Measurements from ENCODE around the gene U2SURP. TPM values are rescaled to one million over a fixed set of nuclear protein-coding genes. Genes with fewer than 3 reads are reported as not detected.

Gene U2SURP
- total RNA-seq, 2 experiments from 2014 or later = 164 to 179 TPM

DNA sequence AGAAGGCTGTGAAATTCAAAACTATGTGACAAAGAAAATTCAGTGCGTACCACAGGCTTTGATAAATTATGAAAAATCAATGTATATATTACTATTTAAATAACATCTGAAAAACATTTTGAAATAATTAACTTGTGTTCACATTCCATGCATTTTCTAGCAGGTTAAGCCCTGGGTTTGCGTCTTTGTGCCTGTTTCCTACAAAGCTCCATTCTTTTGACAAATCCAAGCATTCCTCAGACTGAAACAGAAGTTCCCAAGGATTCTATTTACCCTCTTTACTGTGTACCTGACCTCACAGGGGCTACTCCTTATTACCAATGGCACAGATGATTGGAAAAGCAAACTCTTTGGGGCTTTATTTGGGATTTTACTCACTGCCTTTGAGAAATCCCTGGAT lies 39.8 kb upstream of the U2SURP start:
- CTCF ChIA-PET = no interaction called here
- ATAC-seq (ENCODE audit: poor library complexity) = no peak

DNA sequence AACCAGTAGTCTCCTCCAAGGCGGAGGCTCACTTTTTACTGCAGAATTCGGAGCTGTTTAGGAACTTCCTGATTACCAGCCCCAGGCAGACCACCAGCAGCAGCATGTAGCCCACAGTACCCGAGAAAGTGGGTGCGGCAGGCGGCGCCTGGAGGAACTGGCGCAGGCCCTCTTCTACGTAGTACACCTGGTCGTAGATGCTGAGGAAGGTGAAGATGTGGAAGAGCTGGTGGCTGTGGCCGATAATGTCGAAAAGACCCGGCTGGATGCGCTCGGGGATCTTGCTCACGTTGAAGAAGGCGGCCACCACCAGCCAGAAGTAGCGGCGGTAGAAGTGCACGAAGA lies 39.2 kb upstream of the U2SURP start:
- H3K27me3 ChIP-seq (ENCODE audit: control insufficient read depth in 1 of 2, insufficient read depth in 2 of 2, low read length in 2 of 2) = peaks cover 31 to 59% of the 10 kb centered on the region in 2 experiments
- no peaks in the 10 kb centered on the region for H3K36me3 Mint-ChIP-seq (ENCODE audit: low read depth)
- no peaks in the 10 kb centered on the region for H3K9me3 Mint-ChIP-seq
- TF ChIP-seq, protein P1, sequence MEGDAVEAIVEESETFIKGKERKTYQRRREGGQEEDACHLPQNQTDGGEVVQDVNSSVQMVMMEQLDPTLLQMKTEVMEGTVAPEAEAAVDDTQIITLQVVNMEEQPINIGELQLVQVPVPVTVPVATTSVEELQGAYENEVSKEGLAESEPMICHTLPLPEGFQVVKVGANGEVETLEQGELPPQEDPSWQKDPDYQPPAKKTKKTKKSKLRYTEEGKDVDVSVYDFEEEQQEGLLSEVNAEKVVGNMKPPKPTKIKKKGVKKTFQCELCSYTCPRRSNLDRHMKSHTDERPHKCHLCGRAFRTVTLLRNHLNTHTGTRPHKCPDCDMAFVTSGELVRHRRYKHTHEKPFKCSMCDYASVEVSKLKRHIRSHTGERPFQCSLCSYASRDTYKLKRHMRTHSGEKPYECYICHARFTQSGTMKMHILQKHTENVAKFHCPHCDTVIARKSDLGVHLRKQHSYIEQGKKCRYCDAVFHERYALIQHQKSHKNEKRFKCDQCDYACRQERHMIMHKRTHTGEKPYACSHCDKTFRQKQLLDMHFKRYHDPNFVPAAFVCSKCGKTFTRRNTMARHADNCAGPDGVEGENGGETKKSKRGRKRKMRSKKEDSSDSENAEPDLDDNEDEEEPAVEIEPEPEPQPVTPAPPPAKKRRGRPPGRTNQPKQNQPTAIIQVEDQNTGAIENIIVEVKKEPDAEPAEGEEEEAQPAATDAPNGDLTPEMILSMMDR (IDR thresholded peaks at IDR 0.05) = no peak
- H3K27ac Mint-ChIP-seq = no peak overlapping the region
- no peak overlapping the region for H3K4me3 ChIP-seq (ENCODE audit: low read length)
- no peak overlapping the region for H3K27ac ChIP-seq (ENCODE audit: low read depth in 1 of 2, low read length in 2 of 2)
- DNase-seq (no peak), ATAC-seq (ENCODE audit: poor library complexity) (no peak)
- peaks cover 11% of the 10 kb centered on the region for H3K4me1 ChIP-seq (ENCODE audit: insufficient read depth, low read length)
- ChIA-PET POLR2A (no interaction called here), CTCF (no interaction called here)
- H3K9me3 ChIP-seq (ENCODE audit: control insufficient read depth in 1 of 2, insufficient read depth in 1 of 2, low read length in 2 of 2) = peaks cover 0 to 9% of the 10 kb centered on the region in 2 experiments
- H3K36me3 ChIP-seq (ENCODE audit: insufficient read depth, low read length) = no peaks in the 10 kb centered on the region
- peaks cover 80% of the 10 kb centered on the region for H3K27me3 Mint-ChIP-seq
- intact Hi-C loops (cut with DNase I, micrococcal nuclease) = no loop called here
- peak overlapping the region; percentile 56 for H3K4me3 Mint-ChIP-seq
- peaks cover 4% of the 10 kb centered on the region for H3K4me1 Mint-ChIP-seq (ENCODE audit: low read depth)

More for the DNA sequence above, 39.8 kb upstream of the U2SURP start:
- no peaks in the 10 kb centered on the region for H3K36me3 ChIP-seq (ENCODE audit: insufficient read depth, low read length)
- H3K27me3 Mint-ChIP-seq = peaks cover 81% of the 10 kb centered on the region
- POLR2A ChIA-PET = no interaction called here
- peaks cover 0 to 9% of the 10 kb centered on the region in 2 experiments for H3K9me3 ChIP-seq (ENCODE audit: control insufficient read depth in 1 of 2, insufficient read depth in 1 of 2, low read length in 2 of 2)
- peak overlapping the region; percentile 56 for H3K4me3 Mint-ChIP-seq
- peaks cover 11% of the 10 kb centered on the region for H3K4me1 ChIP-seq (ENCODE audit: insufficient read depth, low read length)
- H3K9me3 Mint-ChIP-seq = no peaks in the 10 kb centered on the region
- H3K27me3 ChIP-seq (ENCODE audit: control insufficient read depth in 1 of 2, insufficient read depth in 2 of 2, low read length in 2 of 2) = peaks cover 31 to 65% of the 10 kb centered on the region in 2 experiments
- no peak overlapping the region for H3K27ac Mint-ChIP-seq
- intact Hi-C loops (cut with DNase I, micrococcal nuclease) = no loop called here
- H3K27ac ChIP-seq (ENCODE audit: low read depth in 1 of 2, low read length in 2 of 2) = no peak overlapping the region
- DNase-seq = no peak
- TF ChIP-seq, protein P1 (IDR thresholded peaks at IDR 0.05) = no peak
- H3K4me1 Mint-ChIP-seq (ENCODE audit: low read depth) = peaks cover 4% of the 10 kb centered on the region
- H3K36me3 Mint-ChIP-seq (ENCODE audit: low read depth) = no peaks in the 10 kb centered on the region
- no peak overlapping the region for H3K4me3 ChIP-seq (ENCODE audit: low read length)

DNA sequence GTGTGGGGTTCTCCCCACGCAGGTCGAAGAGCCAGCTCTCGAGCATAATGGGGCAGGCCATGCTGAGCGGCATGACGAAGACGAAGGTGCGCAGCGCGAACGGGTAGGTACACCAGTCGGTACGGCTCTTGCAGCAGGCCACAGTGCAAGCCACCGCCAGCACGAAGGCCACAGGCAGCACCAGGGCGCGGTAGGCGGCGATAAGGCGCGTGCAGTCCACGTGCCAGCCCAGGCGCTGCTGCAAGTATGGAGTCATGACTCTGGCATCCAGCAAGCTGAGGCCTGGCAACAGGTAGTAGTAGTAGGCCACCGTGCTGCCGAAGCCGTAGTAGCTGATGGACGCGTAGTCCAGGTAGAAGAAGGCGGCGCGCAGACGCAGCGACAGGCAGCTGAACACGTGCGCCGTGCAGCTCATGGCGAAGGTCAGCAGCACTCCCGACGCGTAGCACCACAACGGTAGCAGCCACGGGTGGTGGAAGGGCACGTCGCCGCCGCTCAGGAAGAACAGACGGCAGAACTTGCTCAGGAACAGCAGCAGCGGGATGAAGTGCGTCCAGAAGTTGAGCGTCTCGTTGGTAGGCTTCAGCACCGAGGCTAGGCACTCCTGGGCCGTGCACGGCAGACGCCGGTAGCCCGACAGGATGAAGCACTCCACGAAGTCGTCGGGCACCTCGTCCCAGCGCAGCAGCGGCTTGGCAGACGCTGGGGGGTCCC lies 38.7 kb upstream of the U2SURP start:
- CTCF ChIA-PET = no interaction called here
- Mint-ChIP-seq H3K36me3 (ENCODE audit: low read depth) (no peaks in the 10 kb centered on the region), H3K27me3 (peaks cover 75% of the 10 kb centered on the region), H3K4me3 (peak overlapping the region; percentile 56), H3K9me3 (no peaks in the 10 kb centered on the region), H3K27ac (no peak overlapping the region), H3K4me1 (ENCODE audit: low read depth) (peaks cover 4% of the 10 kb centered on the region)
- Histone ChIP-seq H3K4me3 (ENCODE audit: low read length) (no peak overlapping the region), H3K9me3 (ENCODE audit: control insufficient read depth in 1 of 2, insufficient read depth in 1 of 2, low read length in 2 of 2) (peaks cover 0 to 9% of the 10 kb centered on the region in 2 experiments), H3K36me3 (ENCODE audit: insufficient read depth, low read length) (no peaks in the 10 kb centered on the region), H3K27me3 (ENCODE audit: control insufficient read depth in 1 of 2, insufficient read depth in 2 of 2, low read length in 2 of 2) (peaks cover 31 to 54% of the 10 kb centered on the region in 2 experiments), H3K4me1 (ENCODE audit: insufficient read depth, low read length) (peaks cover 11% of the 10 kb centered on the region), H3K27ac (ENCODE audit: low read depth in 1 of 2, low read length in 2 of 2) (no peak overlapping the region)
- no peak for ATAC-seq (ENCODE audit: poor library complexity)
- intact Hi-C loops (cut with DNase I, micrococcal nuclease) = no loop called here
- TF ChIP-seq, protein P1 (IDR thresholded peaks at IDR 0.05) = no peak
- DNase-seq = no peak
- POLR2A ChIA-PET = no interaction called here
